ENCODE data around the gene SPATA31D3. TPM values are rescaled to one million over a fixed set of nuclear protein-coding genes. Genes with fewer than 3 reads are reported as not detected.
"Not testable (repeated sequence)": the region's sequence is repeated elsewhere in the genome, so short reads cannot be mapped to it uniquely, and the experiment has no call there.

Gene SPATA31D3
- total RNA-seq, 4 donors from 2014 or later, result 0.06 TPM; not detected in 3

DNA sequence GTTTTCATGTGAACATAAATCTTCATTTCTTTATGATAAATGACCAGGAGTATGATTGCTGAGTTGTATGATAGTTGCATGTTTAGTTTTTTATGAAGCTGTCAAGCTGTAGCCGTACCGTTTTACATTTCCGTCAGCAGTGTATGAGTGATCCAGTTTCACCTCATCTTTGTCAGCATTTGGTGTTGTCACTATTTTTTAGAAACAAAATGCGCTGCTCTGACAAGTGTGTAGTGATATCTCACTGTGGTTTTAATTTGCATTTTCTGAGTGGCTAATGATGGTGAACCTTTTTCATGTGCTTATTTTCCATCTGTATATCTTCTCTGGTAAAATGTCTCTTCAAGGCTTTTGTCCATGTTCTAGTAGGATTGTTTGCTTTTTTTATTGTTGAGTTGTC is 38.6 kb downstream of the SPATA31D3 start:
- Histone ChIP-seq H3K9me3 (no peaks in the 10 kb centered on the region), H3K27ac (replicated peaks in 1 of 4) (no peak overlapping the region), H3K27me3 (no peaks in the 10 kb centered on the region), H3K36me3 (no peaks in the 10 kb centered on the region), H3K4me3 (no peak overlapping the region), H3K4me1 (no peaks in the 10 kb centered on the region)
- TF ChIP-seq, protein P1, sequence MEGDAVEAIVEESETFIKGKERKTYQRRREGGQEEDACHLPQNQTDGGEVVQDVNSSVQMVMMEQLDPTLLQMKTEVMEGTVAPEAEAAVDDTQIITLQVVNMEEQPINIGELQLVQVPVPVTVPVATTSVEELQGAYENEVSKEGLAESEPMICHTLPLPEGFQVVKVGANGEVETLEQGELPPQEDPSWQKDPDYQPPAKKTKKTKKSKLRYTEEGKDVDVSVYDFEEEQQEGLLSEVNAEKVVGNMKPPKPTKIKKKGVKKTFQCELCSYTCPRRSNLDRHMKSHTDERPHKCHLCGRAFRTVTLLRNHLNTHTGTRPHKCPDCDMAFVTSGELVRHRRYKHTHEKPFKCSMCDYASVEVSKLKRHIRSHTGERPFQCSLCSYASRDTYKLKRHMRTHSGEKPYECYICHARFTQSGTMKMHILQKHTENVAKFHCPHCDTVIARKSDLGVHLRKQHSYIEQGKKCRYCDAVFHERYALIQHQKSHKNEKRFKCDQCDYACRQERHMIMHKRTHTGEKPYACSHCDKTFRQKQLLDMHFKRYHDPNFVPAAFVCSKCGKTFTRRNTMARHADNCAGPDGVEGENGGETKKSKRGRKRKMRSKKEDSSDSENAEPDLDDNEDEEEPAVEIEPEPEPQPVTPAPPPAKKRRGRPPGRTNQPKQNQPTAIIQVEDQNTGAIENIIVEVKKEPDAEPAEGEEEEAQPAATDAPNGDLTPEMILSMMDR (IDR thresholded peaks at IDR 0.05), result no peak
- TF ChIP-seq POLR2AphosphoS5 (IDR thresholded peaks at IDR 0.05) (no peak), POLR2A (IDR thresholded peaks at IDR 0.05; ENCODE audit: low read depth) (no peak), EP300 (IDR thresholded peaks at IDR 0.05) (no peak)
- intact Hi-C loops (cut with DNase I), result no loop called here
- 54% methylated on average over 4 of the region's 4 CpGs for WGBS
- DNase-seq (ENCODE audit: extremely low spot score), result no peak

DNA sequence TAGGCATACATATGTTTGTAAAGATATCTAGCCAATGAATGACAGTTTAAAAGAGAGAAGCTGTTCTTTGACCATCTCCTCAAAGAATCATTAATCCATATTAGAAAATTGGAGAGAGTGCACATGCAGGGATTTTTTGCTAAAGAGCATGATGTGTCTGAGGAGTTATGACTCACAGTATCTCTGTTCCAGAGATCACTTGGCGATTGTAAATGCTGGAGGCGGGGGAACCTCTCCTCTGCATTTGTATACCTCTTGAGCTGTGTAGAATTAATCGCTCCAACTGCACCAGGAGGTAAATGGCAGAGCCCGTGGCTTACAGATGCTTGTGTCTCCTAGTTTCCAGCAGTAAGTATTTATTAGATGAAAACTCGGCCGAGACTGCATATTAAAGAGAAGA is 41.6 kb downstream of the SPATA31D3 start:
- intact Hi-C loops (cut with DNase I), result no loop called here
- 78% methylated on average over 6 of the region's 6 CpGs for WGBS
- H3K9me3 ChIP-seq, result no peaks in the 10 kb centered on the region
- no peaks in the 10 kb centered on the region for H3K27me3 ChIP-seq
- H3K36me3 ChIP-seq, result no peaks in the 10 kb centered on the region
- H3K4me1 ChIP-seq, result no peaks in the 10 kb centered on the region
- no peak overlapping the region for H3K27ac ChIP-seq (replicated peaks in 1 of 4)
- H3K4me3 ChIP-seq, result no peak overlapping the region
- TF ChIP-seq, protein P1 (IDR thresholded peaks at IDR 0.05), result no peak
- TF ChIP-seq POLR2A (IDR thresholded peaks at IDR 0.05; ENCODE audit: low read depth) (no peak), POLR2AphosphoS5 (IDR thresholded peaks at IDR 0.05) (no peak), EP300 (IDR thresholded peaks at IDR 0.05) (no peak)
- no peak for DNase-seq (ENCODE audit: extremely low spot score)

DNA sequence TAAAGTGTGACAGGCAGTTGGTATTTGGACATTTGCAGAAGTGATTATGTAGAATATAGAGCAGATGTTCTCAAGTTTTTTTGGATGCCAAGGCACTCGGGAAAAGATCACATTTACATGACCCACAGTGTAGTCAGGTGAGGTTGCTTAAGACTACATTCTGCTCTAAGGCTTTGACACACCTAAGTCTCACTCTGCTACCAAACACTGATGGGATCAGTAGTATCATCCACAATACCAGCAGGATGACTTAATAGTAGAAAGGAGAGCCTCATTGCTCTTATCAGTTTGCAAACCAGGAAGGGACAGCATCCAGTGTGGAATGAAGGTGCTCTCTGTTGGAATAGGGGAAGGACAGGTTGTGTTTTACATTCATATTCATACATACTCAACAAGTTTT is 42.8 kb downstream of the SPATA31D3 start:
- intact Hi-C loops (cut with DNase I), result no loop called here
- TF ChIP-seq, protein P1 (IDR thresholded peaks at IDR 0.05), result no peak
- TF ChIP-seq POLR2AphosphoS5 (IDR thresholded peaks at IDR 0.05) (no peak), POLR2A (IDR thresholded peaks at IDR 0.05; ENCODE audit: low read depth) (no peak), EP300 (IDR thresholded peaks at IDR 0.05) (no peak)
- H3K4me1 ChIP-seq, result no peaks in the 10 kb centered on the region
- H3K27ac ChIP-seq (replicated peaks in 1 of 4), result no peak overlapping the region
- 76% methylated on average over 1 of the region's 1 CpG for WGBS
- no peak overlapping the region for H3K4me3 ChIP-seq
- H3K9me3 ChIP-seq, result no peaks in the 10 kb centered on the region
- DNase-seq (ENCODE audit: extremely low spot score), result no peak
- H3K36me3 ChIP-seq, result no peaks in the 10 kb centered on the region
- H3K27me3 ChIP-seq, result no peaks in the 10 kb centered on the region

DNA sequence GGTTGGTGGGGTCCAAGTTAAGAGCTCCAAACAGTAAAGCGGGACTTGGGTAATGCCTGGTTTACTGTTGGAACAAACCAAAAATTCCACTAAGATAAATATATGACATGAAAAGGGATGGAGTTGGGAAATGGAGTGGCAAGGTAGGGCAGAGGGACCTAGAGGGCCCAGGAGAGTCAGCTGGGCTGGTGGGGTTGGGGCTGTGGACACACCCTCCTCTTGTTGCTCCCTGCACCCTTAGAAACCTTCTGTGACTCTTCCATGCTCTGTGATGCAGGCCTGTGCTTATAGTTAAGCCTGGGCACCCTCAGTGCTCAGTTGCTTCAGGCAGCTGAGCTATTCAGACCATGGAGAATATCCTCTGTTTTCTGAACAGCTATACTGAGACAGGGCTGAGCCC is 45.2 kb downstream of the SPATA31D3 start, which contains the start of gene SPATA31D1:
Gene SPATA31D1, plus strand, starts transcription at position 301 of the 400 bp plus-strand sequence. Its CDS starts 47 bp downstream, at position 348.
- whole genome bisulfite sequencing, result 100% methylated on average over 1 of the region's 1 CpG
- intact Hi-C loops (cut with DNase I); DNase-seq (ENCODE audit: extremely low spot score); H3K27me3 ChIP-seq; H3K4me1 ChIP-seq; H3K4me3 ChIP-seq; H3K27ac ChIP-seq (replicated peaks in 1 of 4); H3K9me3 ChIP-seq; H3K36me3 ChIP-seq: not testable (repeated sequence)

DNA sequence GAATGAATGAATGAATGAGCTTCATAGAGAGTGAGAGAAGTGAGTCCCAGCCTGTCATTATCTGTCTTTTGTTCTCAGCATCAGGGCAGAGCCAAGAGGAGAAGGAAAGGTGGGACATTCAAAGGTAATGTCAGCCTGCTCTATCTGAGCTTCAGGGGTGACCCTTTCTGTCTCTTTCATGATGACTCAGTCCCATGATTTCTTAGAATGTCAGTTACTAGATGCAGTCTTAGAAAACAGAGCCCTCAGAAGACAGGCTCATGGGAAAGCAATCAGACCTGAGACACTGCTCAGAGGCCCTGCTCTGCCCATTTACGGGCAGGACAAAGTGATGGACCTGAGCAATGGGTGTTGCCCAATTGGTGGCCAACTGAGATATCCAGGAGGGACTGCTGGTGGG is 46.4 kb downstream of the SPATA31D3 start:
- intact Hi-C loops (cut with DNase I), result no loop called here
- Histone ChIP-seq H3K27me3 (no peaks in the 10 kb centered on the region), H3K9me3 (no peaks in the 10 kb centered on the region), H3K4me3 (no peak overlapping the region), H3K27ac (replicated peaks in 1 of 4) (no peak overlapping the region), H3K4me1 (no peaks in the 10 kb centered on the region), H3K36me3 (no peaks in the 10 kb centered on the region)
- TF ChIP-seq, protein P1 (IDR thresholded peaks at IDR 0.05), result no peak
- no peak for TF ChIP-seq POLR2AphosphoS5 (IDR thresholded peaks at IDR 0.05)
- no peak for TF ChIP-seq POLR2A (IDR thresholded peaks at IDR 0.05; ENCODE audit: low read depth)
- no peak for DNase-seq (ENCODE audit: extremely low spot score)
- 100% methylated on average over 1 of the region's 1 CpG for WGBS

Data from esophagus muscularis mucosa (tissue), 4 donors.